Measurements from ENCODE around the gene PPIB. TPM values are rescaled to one million over a fixed set of nuclear protein-coding genes. Genes with fewer than 3 reads are reported as not detected.

PPIB gene
- total RNA-seq, result 727 and 770 TPM in 2 replicates

GRCh38 chr15:64162869-64163658 lies at the start of gene PPIB:
Gene PPIB (minus strand): TSS chr15:64163022. CDS start chr15:64162986, 36 bp downstream.

GRCh38 chr15:64151727-64152506 lies 10.9 kb downstream of the PPIB start, which contains the start of gene SNX22:
Gene SNX22 (plus strand): TSS chr15:64151731. CDS start chr15:64151776, 45 bp downstream.

Small RNAs within 50 kb of the gene (small RNA-seq; reads per million reads assigned to genes)
- gene RF00019, result not detected

Other genes with a start within 250 kb of the PPIB start
- gene DAPK2, start 116.5 kb downstream of the PPIB start, total RNA-seq, result 9.1 and 13.5 TPM in 2 replicates
- gene CIAO2A, start 69.2 kb downstream of the PPIB start, total RNA-seq, result 42.5 and 44.7 TPM in 2 replicates
- 45.1 and 48.3 TPM in 2 replicates for gene SNX1, start 67.0 kb downstream of the PPIB start, total RNA-seq
- gene SNX22, start 11.3 kb downstream of the PPIB start, total RNA-seq, result under 0.01 and 0.57 TPM in 2 replicates
- gene CSNK1G1, start 193.2 kb upstream of the PPIB start, total RNA-seq, result 36.9 and 39.8 TPM in 2 replicates
- 28.7 and 29.4 TPM in 2 replicates for gene PCLAF, start 218.4 kb upstream of the PPIB start, total RNA-seq
- gene TRIP4, start 224.8 kb upstream of the PPIB start, total RNA-seq, result 13.1 and 13.4 TPM in 2 replicates